Osteocyte (in vitro differentiated cells): ENCODE results near the gene SLFN12L. TPM values are rescaled to one million over a fixed set of nuclear protein-coding genes. Genes with fewer than 3 reads are reported as not detected.

ENCODE experiments used
- DNase-seq: peaks from one replicate; pipeline ENCODE4 v3.0.0; 2021; ENCODE audit warnings: mixed read lengths; ENCODE audit not compliant: unreplicated experiment; ENCODE audit errors: extremely low spot score
- H3K27ac Mint-ChIP-seq: one replicate; pipeline ENCODE4 v1.8.0; 2021; ENCODE audit warnings: mild to moderate bottlenecking, mixed read lengths; ENCODE audit not compliant: unreplicated experiment
- H3K27me3 Mint-ChIP-seq: one replicate; pipeline ENCODE4 v1.8.0; 2021; ENCODE audit warnings: mixed read lengths; ENCODE audit not compliant: unreplicated experiment
- H3K36me3 Mint-ChIP-seq: one replicate; pipeline ENCODE4 v1.8.0; 2021; ENCODE audit warnings: mixed read lengths; ENCODE audit not compliant: unreplicated experiment
- H3K4me1 Mint-ChIP-seq: one replicate; pipeline ENCODE4 v1.8.0; 2021; ENCODE audit warnings: mixed read lengths; ENCODE audit not compliant: unreplicated experiment
- H3K4me3 Mint-ChIP-seq: one replicate; pipeline ENCODE4 v1.8.0; 2021; ENCODE audit warnings: mild to moderate bottlenecking, moderate library complexity, mixed read lengths; ENCODE audit not compliant: unreplicated experiment
- H3K9me3 Mint-ChIP-seq: one replicate; pipeline ENCODE4 v1.8.0; 2021; ENCODE audit warnings: mixed read lengths; ENCODE audit not compliant: unreplicated experiment
- total RNA-seq: library from RNA; stranded (reverse); gene quantifications from 2 replicates; pipeline ENCODE4 v1.2.1, GENCODE V29; 2021
- TF ChIP-seq, protein P1 (sequence below): fragments of 200-600 bp; sonication (generic); IDR thresholded peaks from 2 replicates; pipeline ENCODE4 v1.5.0; 2021; ENCODE audit warnings: antibody characterized with exemption, mild to moderate bottlenecking, moderate library complexity

Gene SLFN12L
- total RNA-seq, 1 donor from 2014 or later, result not detected

GRCh38 chr17:35423761-35424160, 113.7 kb downstream of the SLFN12L start:
- Mint-ChIP-seq H3K27ac (no peak overlapping the region), H3K9me3 (no peaks in the 10 kb centered on the region), H3K36me3 (peaks cover 38% of the 10 kb centered on the region), H3K4me3 (no peak overlapping the region), H3K4me1 (peaks cover 3% of the 10 kb centered on the region), H3K27me3 (no peaks in the 10 kb centered on the region)
- TF ChIP-seq, protein P1, sequence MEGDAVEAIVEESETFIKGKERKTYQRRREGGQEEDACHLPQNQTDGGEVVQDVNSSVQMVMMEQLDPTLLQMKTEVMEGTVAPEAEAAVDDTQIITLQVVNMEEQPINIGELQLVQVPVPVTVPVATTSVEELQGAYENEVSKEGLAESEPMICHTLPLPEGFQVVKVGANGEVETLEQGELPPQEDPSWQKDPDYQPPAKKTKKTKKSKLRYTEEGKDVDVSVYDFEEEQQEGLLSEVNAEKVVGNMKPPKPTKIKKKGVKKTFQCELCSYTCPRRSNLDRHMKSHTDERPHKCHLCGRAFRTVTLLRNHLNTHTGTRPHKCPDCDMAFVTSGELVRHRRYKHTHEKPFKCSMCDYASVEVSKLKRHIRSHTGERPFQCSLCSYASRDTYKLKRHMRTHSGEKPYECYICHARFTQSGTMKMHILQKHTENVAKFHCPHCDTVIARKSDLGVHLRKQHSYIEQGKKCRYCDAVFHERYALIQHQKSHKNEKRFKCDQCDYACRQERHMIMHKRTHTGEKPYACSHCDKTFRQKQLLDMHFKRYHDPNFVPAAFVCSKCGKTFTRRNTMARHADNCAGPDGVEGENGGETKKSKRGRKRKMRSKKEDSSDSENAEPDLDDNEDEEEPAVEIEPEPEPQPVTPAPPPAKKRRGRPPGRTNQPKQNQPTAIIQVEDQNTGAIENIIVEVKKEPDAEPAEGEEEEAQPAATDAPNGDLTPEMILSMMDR, result no peak
- no peak for DNase-seq

Other genes with a start within 250 kb of the SLFN12L start
- 23.8 and 27.5 TPM in 2 replicates for gene SLFN11, start 164.1 kb downstream of the SLFN12L start, total RNA-seq
- 24.2 and 24.4 TPM in 2 replicates for gene SLFN12, start 105.2 kb downstream of the SLFN12L start, total RNA-seq
- 6.4 and 9.0 TPM in 2 replicates for gene SLFN13, start 88.9 kb downstream of the SLFN12L start, total RNA-seq
- not detected in 2 replicates for gene SLFN14, start 23.1 kb upstream of the SLFN12L start, total RNA-seq
- 6.9 and 7.0 TPM in 2 replicates for gene PEX12, start 40.9 kb upstream of the SLFN12L start, total RNA-seq
- 201 and 208 TPM in 2 replicates for gene AP2B1, start 49.6 kb upstream of the SLFN12L start, total RNA-seq
- 15.6 and 16.2 TPM in 2 replicates for gene RASL10B, start 194.0 kb upstream of the SLFN12L start, total RNA-seq
- not detected in 2 replicates for gene GAS2L2, start 215.6 kb upstream of the SLFN12L start, total RNA-seq
- gene C17orf50, start 223.2 kb upstream of the SLFN12L start, total RNA-seq, result not detected in 2 replicates